Breast epithelium (tissue), 4 donors: ENCODE data around the gene CLCN1. TPM values are rescaled to one million over a fixed set of nuclear protein-coding genes. Genes with fewer than 3 reads are reported as not detected.

Source experiments
- DNase-seq, 2 donors: peaks; one replicate each; pipeline ENCODE4 v3.0.0-alpha.2; 2019; ENCODE audit warnings: low spot score in 2 of 2
- H3K27ac ChIP-seq, 2 donors: fragments of 200-600 bp; sonication (generic) in 1 of 2; one replicate each; pipeline ENCODE4 v1.5.1; 2016 to 2019; ENCODE audit warnings: mild to moderate bottlenecking in 1 of 2
- H3K27me3 ChIP-seq, 2 donors: fragments of 200-600 bp; sonication (generic) in 1 of 2; one replicate each; pipeline versions ENCODE4 v1.5.1 to v1.6.0; 2017 to 2019; ENCODE audit warnings: control low read depth in 1 of 2, mild to moderate bottlenecking in 1 of 2
- H3K36me3 ChIP-seq: fragments of 200-600 bp; one replicate; pipeline ENCODE4 v1.5.1; 2019
- H3K4me1 ChIP-seq, 2 donors: fragments of 200-600 bp; sonication (generic); one replicate each; pipeline ENCODE4 v1.5.1; 2016 to 2019; ENCODE audit warnings: control low read depth in 1 of 2
- H3K4me3 ChIP-seq, 3 donors: fragments of 200-600 bp; sonication (generic); 1 replicate in 2 of 3; 2 replicates in 1 of 3; pipeline ENCODE4 v1.5.1; 2016 to 2019; ENCODE audit warnings: mild to moderate bottlenecking in 3 of 3, moderate library complexity in 2 of 3
- H3K9me3 ChIP-seq, 2 donors: fragments of 200-600 bp; sonication (generic) in 1 of 2; one replicate each; pipeline ENCODE4 v1.5.1; 2016 to 2019; ENCODE audit warnings: control low read depth in 1 of 2
- POLR2A ChIP-seq: fragments of 450-650 bp; IDR thresholded peaks from one replicate; pipeline ENCODE4 v1.6.1; 2016; ENCODE audit warnings: antibody characterized with exemption, mild to moderate bottlenecking, moderate library complexity
- POLR2AphosphoS5 ChIP-seq, 3 donors: sonication (generic); formaldehyde crosslinking; IDR thresholded peaks; one replicate each; pipeline ENCODE4 v1.6.1; 2017; ENCODE audit warnings: antibody characterized with exemption in 3 of 3
- intact Hi-C: fragments of 100-400 bp; cut with DNase I; formaldehyde crosslinking; loops from one replicate; pipeline ENCODE4 v1.15.1; 2023; ENCODE audit warnings: low total_unique reads
- total RNA-seq, 3 donors: library from RNA; depleted of rRNA; stranded (reverse); fragments of >200 nt; gene quantifications; one replicate each; pipeline ENCODE4 v1.1.0, GENCODE V29; 2016
- TF ChIP-seq, protein P1 (sequence below), 3 donors: fragments of 450-650 bp; IDR thresholded peaks; one replicate each; pipeline ENCODE4 v1.5.1; 2016 to 2017; ENCODE audit warnings: antibody characterized with exemption in 3 of 3, mild to moderate bottlenecking in 3 of 3, moderate library complexity in 3 of 3

Gene CLCN1
- total RNA-seq, 3 donors from 2014 or later, result 0.29 TPM; not detected in 2

DNA sequence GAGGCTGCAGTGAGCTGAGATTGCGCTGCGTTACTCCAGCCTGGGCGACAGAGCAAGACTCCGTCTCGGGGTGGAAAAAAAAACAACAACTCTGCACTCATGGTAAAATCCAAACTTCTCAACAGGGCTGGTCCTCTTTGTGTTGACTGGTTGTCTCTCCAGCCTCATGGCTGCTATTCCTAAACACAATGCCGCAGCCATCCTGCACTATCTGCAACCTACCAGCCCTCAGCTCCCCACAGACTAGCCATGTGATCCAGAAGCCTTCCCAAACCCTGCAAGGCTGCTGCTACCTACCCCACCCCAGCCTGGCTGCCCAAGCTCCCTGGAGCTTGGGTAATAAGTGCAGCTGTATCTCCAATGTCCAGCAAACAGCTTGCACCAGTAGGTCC is 77.0 kb downstream of the CLCN1 start:
- TF ChIP-seq, protein P1, sequence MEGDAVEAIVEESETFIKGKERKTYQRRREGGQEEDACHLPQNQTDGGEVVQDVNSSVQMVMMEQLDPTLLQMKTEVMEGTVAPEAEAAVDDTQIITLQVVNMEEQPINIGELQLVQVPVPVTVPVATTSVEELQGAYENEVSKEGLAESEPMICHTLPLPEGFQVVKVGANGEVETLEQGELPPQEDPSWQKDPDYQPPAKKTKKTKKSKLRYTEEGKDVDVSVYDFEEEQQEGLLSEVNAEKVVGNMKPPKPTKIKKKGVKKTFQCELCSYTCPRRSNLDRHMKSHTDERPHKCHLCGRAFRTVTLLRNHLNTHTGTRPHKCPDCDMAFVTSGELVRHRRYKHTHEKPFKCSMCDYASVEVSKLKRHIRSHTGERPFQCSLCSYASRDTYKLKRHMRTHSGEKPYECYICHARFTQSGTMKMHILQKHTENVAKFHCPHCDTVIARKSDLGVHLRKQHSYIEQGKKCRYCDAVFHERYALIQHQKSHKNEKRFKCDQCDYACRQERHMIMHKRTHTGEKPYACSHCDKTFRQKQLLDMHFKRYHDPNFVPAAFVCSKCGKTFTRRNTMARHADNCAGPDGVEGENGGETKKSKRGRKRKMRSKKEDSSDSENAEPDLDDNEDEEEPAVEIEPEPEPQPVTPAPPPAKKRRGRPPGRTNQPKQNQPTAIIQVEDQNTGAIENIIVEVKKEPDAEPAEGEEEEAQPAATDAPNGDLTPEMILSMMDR (IDR thresholded peaks at IDR 0.05), result no peak
- TF ChIP-seq POLR2A (no peak), POLR2AphosphoS5 (IDR thresholded peaks at IDR 0.05) (no peak)
- Histone ChIP-seq H3K4me3 (no peak overlapping the region), H3K36me3 (no peaks in the 10 kb centered on the region), H3K4me1 (peaks cover 17 to 19% of the 10 kb centered on the region in 2 donors), H3K27ac (peak overlapping the region; percentile 76 to 100), H3K27me3 (no peaks in the 10 kb centered on the region), H3K9me3 (no peaks in the 10 kb centered on the region)
- no peak for DNase-seq
- intact Hi-C loops, result no loop called here

- peaks cover 17 to 19% of the 10 kb centered on the region in 2 donors for H3K4me1 ChIP-seq
- no peaks in the 10 kb centered on the region for H3K9me3 ChIP-seq
- no peaks in the 10 kb centered on the region for H3K27me3 ChIP-seq
- TF ChIP-seq, protein P1 (IDR thresholded peaks at IDR 0.05), result no peak
- TF ChIP-seq POLR2AphosphoS5 (IDR thresholded peaks at IDR 0.05) (peak in 1 of 3 donors; percentile 22), POLR2A (no peak)
- intact Hi-C loops, result no loop called here
- H3K4me3 ChIP-seq, result no peak overlapping the region
- DNase-seq, result no peak
- H3K27ac ChIP-seq, result peak overlapping the region in 1 of 2 donors; percentile 100
- no peaks in the 10 kb centered on the region for H3K36me3 ChIP-seq
These were observed 77.5 kb downstream of the CLCN1 start for GRCh38 chr7:143393267-143394041.

DNA sequence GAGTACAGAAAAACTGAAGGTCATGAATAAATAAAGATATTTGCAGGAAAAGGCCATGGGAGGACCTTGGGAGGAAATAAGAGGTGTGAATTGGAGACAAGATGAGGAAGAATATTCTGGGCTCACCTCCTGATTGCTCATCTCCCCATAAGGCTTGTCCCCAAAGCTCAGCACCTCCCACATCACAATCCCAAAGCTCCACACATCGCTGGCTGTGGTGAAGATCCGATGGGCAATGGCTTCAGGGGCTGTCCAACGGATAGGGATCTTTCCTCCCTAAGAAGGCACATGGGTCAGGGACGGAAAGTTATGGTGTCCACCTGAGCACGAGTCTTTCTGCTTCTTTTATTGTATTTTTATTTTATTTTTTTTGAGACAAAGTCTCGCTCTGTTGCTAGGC is 78.2 kb downstream of the CLCN1 start:
- H3K36me3 ChIP-seq, result no peaks in the 10 kb centered on the region
- H3K4me3 ChIP-seq, result no peak overlapping the region
- intact Hi-C loops, result no loop called here
- H3K27me3 ChIP-seq, result no peaks in the 10 kb centered on the region
- H3K27ac ChIP-seq, result no peak overlapping the region
- H3K9me3 ChIP-seq, result no peaks in the 10 kb centered on the region
- H3K4me1 ChIP-seq, result peaks cover 17 to 19% of the 10 kb centered on the region in 2 donors
- no peak for DNase-seq
- TF ChIP-seq POLR2A (no peak), POLR2AphosphoS5 (IDR thresholded peaks at IDR 0.05) (no peak)
- TF ChIP-seq, protein P1 (IDR thresholded peaks at IDR 0.05), result no peak

DNA sequence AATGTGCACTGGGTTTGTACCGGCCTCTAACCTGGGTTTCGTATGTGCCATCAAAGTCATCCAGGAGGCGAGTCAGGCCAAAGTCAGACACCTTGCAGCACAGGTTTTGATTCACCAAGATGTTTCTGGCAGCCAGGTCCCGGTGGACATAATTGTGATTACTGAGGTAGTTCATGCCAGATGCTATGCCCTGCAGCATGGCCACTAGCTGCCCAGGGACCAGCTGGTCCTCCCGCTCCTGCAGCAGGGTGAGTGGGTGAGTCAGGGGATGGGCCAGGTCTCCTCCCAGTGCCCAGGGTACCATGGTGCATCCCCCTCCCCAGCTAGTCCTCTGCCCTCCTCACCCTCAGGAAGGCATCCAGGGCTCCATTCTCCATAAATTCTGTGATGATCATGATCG is 78.9 kb downstream of the CLCN1 start:
- H3K27ac ChIP-seq, result no peak overlapping the region
- H3K9me3 ChIP-seq, result no peaks in the 10 kb centered on the region
- TF ChIP-seq, protein P1 (IDR thresholded peaks at IDR 0.05), result no peak
- TF ChIP-seq POLR2AphosphoS5 (IDR thresholded peaks at IDR 0.05) (no peak), POLR2A (no peak)
- H3K27me3 ChIP-seq, result no peaks in the 10 kb centered on the region
- no peak for DNase-seq
- intact Hi-C loops, result no loop called here
- H3K4me1 ChIP-seq, result peaks cover 17 to 19% of the 10 kb centered on the region in 2 donors
- H3K4me3 ChIP-seq, result no peak overlapping the region
- H3K36me3 ChIP-seq, result no peaks in the 10 kb centered on the region
